IPS-NIHi7 (cell line): ENCODE measurements around the gene SEMA3C.

Experiments used
- DNase-seq: peaks from one replicate; pipeline ENCODE4 v3.0.0; 2012; ENCODE audit warnings: mixed read lengths; ENCODE audit errors: extremely low spot score

The SEMA3C gene

DNA sequence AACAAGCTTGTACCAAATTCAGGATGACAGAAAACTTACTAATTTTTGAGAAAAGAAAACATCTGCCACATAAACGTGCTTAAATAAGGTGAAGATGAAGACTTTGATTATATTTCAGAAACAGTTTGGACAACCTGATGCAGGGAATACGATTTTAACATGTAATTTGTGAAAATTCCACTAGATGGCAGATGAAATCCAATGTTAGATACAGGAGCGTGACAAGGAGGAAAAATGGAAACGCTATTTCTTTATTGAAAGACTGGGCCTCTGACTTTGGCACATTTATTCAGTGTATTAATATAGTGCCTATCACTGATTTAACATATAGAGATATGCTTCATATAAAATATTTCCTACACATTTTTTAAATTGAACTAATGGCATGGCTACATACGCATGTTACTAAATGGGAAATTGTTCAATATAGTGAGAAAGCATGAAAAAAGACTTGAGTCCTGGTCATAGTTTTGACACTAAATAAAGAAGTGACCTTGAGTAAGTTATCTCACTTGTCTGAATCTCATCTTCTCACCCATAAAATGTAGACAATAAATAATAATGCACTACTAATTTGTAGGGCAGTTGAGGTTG, 219.7 kb downstream of the SEMA3C start:
- peak; percentile 20 for DNase-seq
